Mesothelial cell of epicardium (in vitro differentiated cells): ENCODE data around the gene FRMD6. TPM values are rescaled to one million over a fixed set of nuclear protein-coding genes. Genes with fewer than 3 reads are reported as not detected.

Experiments
- DNase-seq, 2 experiments: peaks; one replicate each; pipeline ENCODE4 v3.0.0; 2021; ENCODE audit warnings: low spot score in 2 of 2; ENCODE audit not compliant: unreplicated experiment in 2 of 2
- H3K27ac Mint-ChIP-seq: 2 replicates; pipeline ENCODE4 v1.8.0; 2021; ENCODE audit warnings: mixed read lengths
- H3K27me3 Mint-ChIP-seq: 2 replicates; pipeline ENCODE4 v1.8.0; 2021; ENCODE audit warnings: low read depth, mixed read lengths
- H3K36me3 Mint-ChIP-seq: 2 replicates; pipeline ENCODE4 v1.8.0; 2021; ENCODE audit warnings: mixed read lengths
- H3K4me1 Mint-ChIP-seq: 2 replicates; pipeline ENCODE4 v1.8.0; 2021; ENCODE audit warnings: mixed read lengths
- H3K4me3 Mint-ChIP-seq: 2 replicates; pipeline ENCODE4 v1.8.0; 2021; ENCODE audit warnings: mild to moderate bottlenecking, moderate library complexity, mixed read lengths
- H3K9me3 Mint-ChIP-seq: 2 replicates; pipeline ENCODE4 v1.8.0; 2021; ENCODE audit warnings: mixed read lengths
- total RNA-seq: library from RNA; stranded (reverse); gene quantifications from 3 replicates; pipeline ENCODE4 v1.2.1, GENCODE V29; 2021
- TF ChIP-seq, protein P1 (sequence below): fragments of 200-600 bp; sonication (generic); IDR thresholded peaks from one replicate; pipeline ENCODE4 v1.5.0; 2021; ENCODE audit warnings: antibody characterized with exemption; ENCODE audit not compliant: unreplicated experiment

FRMD6 gene
- total RNA-seq, 1 donor from 2014 or later = 51.8 TPM

DNA sequence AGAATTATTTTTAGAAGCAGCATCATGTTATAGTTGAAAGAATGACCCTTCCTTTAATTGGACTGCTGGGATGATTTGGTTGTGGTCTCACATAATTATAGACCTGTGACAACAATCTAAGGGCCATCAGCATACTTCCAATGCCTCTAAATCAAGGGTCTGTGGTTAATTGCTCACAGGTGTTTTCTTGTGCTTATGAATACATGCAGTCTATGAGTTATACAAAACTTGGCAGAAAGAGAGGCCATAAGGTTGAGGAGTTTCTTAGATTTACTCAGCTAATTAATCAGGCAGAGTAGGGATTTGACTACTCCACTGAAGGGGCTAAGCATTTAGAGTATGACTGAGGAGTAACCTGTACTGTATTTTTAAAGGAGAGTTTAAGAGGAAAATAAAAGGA lies 37.0 kb upstream of the FRMD6 start:
- no peak for DNase-seq
- H3K9me3 Mint-ChIP-seq = no peaks in the 10 kb centered on the region
- TF ChIP-seq, protein P1, sequence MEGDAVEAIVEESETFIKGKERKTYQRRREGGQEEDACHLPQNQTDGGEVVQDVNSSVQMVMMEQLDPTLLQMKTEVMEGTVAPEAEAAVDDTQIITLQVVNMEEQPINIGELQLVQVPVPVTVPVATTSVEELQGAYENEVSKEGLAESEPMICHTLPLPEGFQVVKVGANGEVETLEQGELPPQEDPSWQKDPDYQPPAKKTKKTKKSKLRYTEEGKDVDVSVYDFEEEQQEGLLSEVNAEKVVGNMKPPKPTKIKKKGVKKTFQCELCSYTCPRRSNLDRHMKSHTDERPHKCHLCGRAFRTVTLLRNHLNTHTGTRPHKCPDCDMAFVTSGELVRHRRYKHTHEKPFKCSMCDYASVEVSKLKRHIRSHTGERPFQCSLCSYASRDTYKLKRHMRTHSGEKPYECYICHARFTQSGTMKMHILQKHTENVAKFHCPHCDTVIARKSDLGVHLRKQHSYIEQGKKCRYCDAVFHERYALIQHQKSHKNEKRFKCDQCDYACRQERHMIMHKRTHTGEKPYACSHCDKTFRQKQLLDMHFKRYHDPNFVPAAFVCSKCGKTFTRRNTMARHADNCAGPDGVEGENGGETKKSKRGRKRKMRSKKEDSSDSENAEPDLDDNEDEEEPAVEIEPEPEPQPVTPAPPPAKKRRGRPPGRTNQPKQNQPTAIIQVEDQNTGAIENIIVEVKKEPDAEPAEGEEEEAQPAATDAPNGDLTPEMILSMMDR = no peak
- no peak overlapping the region for H3K4me3 Mint-ChIP-seq
- peak overlapping the region; percentile 90 for H3K27ac Mint-ChIP-seq
- no peaks in the 10 kb centered on the region for H3K27me3 Mint-ChIP-seq
- peaks cover 51% of the 10 kb centered on the region for H3K4me1 Mint-ChIP-seq
- no peaks in the 10 kb centered on the region for H3K36me3 Mint-ChIP-seq

DNA sequence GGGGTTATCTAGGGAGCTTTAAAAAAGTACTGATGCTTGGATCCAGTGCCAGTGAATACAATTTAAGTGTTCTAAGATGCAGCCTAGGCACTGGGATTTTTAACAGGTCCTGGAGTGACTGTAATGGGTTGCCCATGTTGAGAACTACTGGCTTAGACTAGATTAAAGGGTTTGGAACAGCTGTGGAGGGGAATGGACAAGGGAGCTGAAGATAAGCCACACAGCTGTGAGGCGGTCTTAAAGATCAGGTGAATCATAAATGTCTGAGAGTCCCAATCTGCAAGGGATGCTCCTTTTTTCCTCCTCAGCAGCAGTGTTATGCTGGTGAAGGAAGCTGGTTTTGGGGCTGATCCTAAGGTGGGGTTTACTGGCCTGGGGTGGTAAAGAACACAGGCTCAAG lies 35.5 kb upstream of the FRMD6 start:
- Mint-ChIP-seq H3K36me3 (no peaks in the 10 kb centered on the region), H3K4me1 (peaks cover 54% of the 10 kb centered on the region), H3K4me3 (no peak overlapping the region), H3K9me3 (no peaks in the 10 kb centered on the region), H3K27ac (peak overlapping the region; percentile 90), H3K27me3 (no peaks in the 10 kb centered on the region)
- DNase-seq = no peak
- TF ChIP-seq, protein P1 = no peak

DNA sequence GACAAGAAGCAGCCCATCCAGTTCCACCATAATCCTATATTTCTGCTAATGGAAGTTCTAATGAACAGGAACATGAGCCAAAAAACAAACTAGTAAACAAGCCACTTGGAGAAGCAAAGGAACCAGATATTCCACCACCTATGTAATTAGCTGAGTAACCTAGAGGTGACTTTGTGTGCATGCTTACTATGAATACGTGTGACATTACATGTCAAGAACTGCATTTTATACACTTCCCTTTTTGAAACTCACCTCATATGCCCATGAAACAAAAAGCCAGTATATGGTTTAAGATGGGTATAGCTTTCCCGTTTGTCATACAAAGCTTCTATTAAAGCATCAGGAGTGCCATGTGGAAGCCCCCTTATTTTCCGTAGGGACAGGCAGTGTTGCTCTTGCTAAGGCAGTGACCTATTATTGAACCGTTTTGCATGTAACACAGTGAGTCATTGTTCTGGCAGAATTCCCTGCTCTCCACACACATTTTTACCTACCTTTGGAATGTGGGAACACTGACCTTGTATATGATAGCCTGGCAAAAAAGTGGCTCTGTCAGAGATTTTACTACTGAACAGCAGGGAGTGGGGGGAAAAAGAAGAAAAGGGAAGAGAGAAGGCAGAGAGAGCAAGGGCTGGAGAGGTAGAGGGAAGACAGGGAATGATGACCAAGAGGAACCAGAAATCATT lies 34.8 kb upstream of the FRMD6 start:
- Mint-ChIP-seq H3K27ac (peak overlapping the region; percentile 90), H3K4me3 (no peak overlapping the region), H3K9me3 (no peaks in the 10 kb centered on the region), H3K4me1 (peaks cover 54% of the 10 kb centered on the region), H3K36me3 (no peaks in the 10 kb centered on the region), H3K27me3 (no peaks in the 10 kb centered on the region)
- TF ChIP-seq, protein P1 = no peak
- no peak for DNase-seq

DNA sequence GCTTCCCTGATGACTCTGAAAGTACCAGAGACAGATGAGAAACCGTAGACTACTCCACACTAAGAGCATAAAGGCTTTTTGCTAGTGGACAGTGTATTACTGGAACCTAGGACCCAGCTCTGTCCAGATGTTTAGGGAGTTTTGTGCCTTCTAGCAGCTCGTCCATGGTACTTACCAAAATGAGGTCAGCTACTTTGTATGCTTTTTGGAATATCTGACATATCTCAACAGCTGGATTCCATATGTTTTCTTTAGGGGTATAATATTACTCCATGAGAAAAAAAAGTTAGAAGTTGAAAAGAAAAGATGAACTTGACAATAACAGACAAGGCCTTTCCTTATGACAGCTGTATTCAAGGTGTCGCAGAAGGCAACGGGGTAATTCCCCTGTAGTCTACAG lies 32.1 kb upstream of the FRMD6 start:
- Mint-ChIP-seq H3K4me3 (no peak overlapping the region), H3K27ac (peak overlapping the region; percentile 26), H3K27me3 (no peaks in the 10 kb centered on the region), H3K36me3 (no peaks in the 10 kb centered on the region), H3K4me1 (peaks cover 51% of the 10 kb centered on the region), H3K9me3 (peaks cover 6% of the 10 kb centered on the region)
- TF ChIP-seq, protein P1 = no peak
- DNase-seq = no peak

DNA sequence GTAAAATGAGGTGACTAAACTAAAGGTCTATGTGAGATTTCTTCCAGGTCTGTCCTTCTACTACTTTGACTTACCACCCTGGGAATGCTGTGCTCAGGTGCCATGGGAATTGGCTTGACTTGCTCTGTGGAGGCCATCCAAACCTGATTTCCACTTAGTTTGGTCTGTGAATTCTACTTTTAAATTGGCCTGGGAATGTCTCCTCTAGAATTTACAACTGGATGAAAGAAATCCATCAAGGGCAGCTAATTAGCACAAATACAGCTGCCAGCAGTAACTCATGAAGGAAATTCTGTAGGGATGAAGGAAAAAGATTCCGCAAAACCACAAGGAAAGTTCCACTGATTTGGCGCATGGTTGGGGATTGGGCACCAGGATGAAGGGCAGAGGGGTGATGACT lies 31.7 kb upstream of the FRMD6 start:
- Mint-ChIP-seq H3K27ac (no peak overlapping the region), H3K9me3 (peaks cover 6% of the 10 kb centered on the region), H3K27me3 (no peaks in the 10 kb centered on the region), H3K4me3 (no peak overlapping the region), H3K4me1 (peaks cover 49% of the 10 kb centered on the region), H3K36me3 (no peaks in the 10 kb centered on the region)
- TF ChIP-seq, protein P1 = no peak
- DNase-seq = no peak
